Endothelial cell of hepatic sinusoid (primary cell): ENCODE data around the gene OR1L8.

Experiments
- in situ Hi-C: cut with HindIII; loops from 2 replicates; pipeline ENCODE4 v1.10.0; 2017; ENCODE audit warnings: low sequenced_read_pairs

The OR1L8 gene

GRCh38 chr9:122518841-122519240, 64.3 kb downstream of the OR1L8 start, which contains the start of gene OR1J4:
TSS of gene OR1J4 (plus strand) at chr9:122519141. CDS start at chr9:122519141, 0 bp downstream.
- in situ Hi-C loops, result no loop called here

DNA sequence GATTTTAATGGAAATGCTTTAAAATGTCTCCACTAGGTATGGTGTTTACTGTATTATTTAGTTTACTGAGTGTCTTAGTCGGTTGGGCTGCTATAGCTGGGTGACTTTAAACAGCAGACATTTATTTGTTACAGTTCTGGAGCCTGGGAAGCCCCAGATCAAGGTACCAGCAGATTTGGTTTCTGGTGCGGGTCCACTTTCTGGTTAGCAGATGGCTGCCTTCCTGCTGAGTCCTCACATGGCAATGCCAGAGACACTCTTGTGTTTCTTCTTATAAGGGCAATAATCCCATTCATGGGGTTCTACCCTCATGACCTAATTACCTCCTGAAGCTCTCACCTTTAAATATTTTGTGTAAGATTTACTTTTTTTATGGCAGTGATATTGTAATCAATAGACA, 65.0 kb downstream of the OR1L8 start:
- in situ Hi-C loops, result no loop called here
